ENCODE data around the gene CPA4.
A peak's percentile ranks its signal among the peaks of the same experiment; 100 is the strongest.

Gene CPA4

DNA sequence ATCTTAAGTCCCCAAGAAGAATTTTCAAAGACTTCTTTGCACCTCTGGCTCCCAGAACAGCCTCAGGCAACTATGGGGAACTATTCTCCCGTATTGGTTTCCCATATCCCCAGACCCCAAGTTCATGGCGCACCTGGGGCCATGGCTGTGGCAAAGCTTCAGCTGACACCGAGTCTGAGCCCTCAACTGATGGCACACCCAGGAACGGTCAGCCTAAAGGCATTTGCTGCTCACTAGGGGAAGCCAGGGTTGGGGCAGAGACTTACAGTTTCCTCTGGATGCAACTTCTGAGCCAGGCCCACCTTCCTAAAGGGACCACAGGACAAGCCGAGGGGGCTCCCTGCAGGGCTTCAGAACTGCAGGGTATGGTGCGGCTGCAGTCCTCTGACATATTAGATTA is 73.6 kb downstream of the CPA4 start:
- no peak for DNase-seq

DNA sequence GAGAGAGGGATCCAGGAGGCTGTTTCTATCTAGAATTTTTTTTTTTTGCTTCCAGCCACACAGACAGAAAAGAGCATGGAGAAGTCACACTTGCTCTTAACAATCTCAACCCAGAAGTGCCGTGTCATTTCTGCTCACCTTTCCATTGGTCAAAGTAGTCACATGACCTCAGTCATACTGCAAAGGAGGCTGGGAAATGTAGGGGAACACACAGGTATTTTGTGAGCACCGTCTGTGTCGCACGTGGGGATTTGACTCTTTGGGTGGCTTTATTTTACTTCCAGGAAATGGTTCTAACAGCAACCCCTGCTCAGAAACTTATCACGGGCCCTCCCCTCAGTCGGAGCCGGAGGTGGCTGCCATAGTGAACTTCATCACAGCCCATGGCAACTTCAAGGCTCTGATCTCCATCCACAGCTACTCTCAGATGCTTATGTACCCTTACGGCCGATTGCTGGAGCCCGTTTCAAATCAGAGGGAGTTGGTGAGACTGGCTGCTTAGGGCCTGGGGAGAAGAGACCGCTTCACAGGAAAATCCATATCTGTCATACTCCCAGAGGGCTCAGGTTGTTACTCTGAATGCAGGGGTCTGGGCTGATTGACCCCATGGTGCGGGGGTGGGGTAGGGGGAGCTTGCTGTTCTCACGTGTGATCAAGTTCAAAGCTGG is 74.3 kb downstream of the CPA4 start:
- peak; percentile 57 for DNase-seq

DNA sequence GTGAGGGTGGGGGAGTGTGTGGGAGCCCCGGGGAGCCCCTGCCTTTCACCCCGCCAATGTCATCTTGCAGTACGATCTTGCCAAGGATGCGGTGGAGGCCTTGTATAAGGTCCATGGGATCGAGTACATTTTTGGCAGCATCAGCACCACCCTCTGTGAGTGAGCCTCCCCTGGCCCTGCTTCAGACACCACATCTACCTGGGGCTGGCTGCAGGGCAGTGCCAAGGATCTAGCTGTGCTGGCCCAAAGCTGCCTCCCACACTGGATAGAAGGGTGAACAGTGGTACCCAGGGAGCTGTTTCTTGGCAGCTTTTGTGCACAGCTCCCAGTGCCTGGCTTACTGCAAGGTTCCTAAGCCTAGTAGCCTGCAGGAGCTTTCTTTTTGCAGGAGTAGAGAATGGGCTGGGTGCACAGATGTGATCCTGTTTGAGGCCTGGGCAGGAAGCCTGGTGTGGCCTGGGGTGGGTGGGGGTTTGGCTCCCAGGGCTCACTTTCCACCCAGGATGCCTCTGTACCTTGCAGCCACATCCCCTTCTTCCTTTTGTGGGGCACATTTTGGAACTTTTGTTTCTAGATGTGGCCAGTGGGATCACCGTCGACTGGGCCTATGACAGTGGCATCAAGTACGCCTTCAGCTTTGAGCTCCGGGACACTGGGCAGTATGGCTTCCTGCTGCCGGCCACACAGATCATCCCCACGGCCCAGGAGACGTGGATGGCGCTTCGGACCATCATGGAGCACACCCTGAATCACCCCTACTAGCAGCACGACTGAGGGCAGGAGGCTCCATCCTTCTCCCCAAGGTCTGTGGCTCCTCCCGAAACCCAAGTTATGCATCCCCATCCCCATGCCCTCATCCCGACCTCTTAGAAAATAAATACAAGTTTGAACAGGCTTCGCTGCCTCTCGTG is 75.1 kb downstream of the CPA4 start:
- DNase-seq: no peak

DNA sequence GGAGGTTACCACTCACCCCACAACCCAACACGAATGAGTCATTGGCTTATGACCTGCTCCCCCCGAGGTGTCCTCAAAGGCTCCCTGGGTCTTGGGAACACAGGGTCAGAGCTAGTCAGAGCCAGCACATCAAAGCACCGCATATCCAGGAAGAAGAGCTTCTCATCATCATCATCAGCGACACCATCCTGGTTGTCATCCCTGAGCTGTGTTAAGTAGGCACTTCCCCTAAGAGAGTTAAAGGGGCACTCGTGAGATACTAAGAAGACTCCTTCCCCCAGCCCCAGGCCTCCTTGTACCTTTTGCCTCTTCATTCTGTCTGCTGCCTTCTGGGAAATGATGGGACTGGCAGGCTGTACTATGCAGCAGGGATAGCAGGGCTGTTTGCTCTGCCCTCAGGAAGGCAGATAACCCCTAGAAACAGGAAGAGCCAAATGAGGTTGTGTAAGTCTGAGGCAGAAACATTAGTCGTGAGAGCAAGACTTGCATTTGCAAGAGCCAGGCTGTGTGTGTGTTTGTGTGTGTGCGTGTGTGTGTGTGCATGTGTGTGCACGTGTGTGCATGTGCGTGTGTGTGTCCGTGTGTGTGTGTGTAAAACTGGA is 76.2 kb downstream of the CPA4 start:
- no peak for DNase-seq

DNA sequence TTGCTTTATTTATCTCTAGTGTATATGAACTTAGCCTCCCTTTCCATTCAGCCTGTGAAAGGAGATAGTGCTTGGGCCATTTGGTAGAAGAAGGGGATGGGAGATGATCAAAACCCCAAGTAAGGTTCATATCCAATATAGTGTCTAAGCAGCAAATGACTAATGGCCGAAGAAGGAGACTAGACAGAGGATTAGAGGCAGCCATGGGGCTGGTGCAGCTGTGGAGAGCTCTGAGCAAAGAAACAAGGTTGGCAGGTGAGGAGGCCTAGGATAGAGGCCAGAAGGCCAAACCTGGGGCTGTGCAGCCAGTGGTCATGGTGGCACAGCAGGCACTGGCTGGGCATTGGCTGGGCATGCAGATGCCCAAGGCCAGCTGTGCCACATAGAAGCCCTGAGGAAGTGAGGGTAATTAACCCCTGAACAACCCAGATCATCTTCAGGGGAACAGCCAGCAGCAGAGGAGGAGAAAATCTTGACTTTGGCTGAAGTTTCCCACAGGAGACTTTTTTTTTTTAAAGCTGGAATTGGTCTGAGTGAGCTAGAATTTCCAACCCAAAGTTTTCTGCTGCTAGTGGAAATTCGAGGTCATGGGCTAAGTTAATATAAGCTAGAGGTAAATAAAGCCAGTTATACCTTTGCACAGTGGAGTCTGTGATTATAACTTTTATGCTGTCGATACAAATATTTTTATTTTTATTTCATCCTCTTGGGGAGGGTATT is 77.0 kb downstream of the CPA4 start:
- DNase-seq: no peak

GRCh38 chr7:130371046-130371445 is 78.1 kb downstream of the CPA4 start:
- DNase-seq: no peak

- DNase-seq: no peak
Observed at GRCh38 chr7:130372402-130373165, 79.6 kb downstream of the CPA4 start.

All from NCI-H1436 (cell line).